Measurements from ENCODE around the gene XYLT2.

DNA sequence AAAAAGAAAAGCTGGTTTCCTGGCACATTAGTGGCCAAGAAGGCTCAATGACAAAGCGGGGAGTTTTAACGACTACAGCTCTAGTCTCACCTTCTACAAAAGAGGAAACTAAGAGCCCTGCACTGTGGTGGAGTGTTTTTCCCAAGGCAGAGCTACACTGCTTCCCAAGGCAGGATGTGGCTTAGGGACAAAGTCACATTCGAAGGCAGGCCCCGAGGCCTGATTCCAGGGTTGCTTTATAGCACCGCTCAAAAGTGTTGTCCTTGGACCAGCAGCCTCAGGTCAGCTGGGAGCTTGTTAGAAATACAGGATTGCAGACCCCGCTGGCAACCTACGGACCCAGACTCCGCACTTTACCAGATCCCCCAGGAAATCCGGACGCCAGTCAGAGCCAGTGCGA is 47.9 kb upstream of the XYLT2 start:
- no peak for TF ChIP-seq CTCF (IDR thresholded peaks at IDR 0.05; ENCODE audit: insufficient read depth, low read depth, low read length)
- TF ChIP-seq EZH2 (IDR thresholded peaks at IDR 0.05; ENCODE audit: insufficient read depth, low read length) = no peak

Measured in astrocyte (in vitro differentiated cells and primary cell).